HG02884 (cell line): Measurements from ENCODE around the gene PTPRZ1.
A peak's percentile ranks its signal among the peaks of the same experiment; 100 is the strongest.

ENCODE experiments used
- ATAC-seq: cut with Tn5 transposase; IDR thresholded peaks from one replicate; pipeline ENCODE4 v1.9.1; 2021; ENCODE audit warnings: mild to moderate bottlenecking, moderate library complexity; ENCODE audit not compliant: unreplicated experiment

Gene PTPRZ1

DNA sequence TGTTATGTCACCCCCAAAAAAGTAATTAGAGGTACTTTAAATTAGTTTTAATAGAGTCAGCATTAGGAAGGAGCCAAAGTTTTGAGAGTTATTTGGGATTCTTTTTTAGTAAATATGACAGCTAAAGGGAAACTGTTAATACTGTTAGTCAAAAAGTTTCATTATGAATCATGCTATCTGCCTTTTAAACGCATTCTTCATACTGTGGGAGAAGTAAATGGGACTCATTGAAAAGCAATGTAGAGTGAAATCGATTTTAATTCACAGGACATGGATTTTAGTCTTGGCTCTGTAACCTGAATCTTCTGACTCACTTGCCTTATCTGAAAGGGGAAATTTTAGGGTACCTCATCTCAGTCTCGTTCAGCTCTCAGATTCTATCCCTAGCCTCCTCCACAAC is 165.9 kb downstream of the PTPRZ1 start:
- no peak for ATAC-seq

DNA sequence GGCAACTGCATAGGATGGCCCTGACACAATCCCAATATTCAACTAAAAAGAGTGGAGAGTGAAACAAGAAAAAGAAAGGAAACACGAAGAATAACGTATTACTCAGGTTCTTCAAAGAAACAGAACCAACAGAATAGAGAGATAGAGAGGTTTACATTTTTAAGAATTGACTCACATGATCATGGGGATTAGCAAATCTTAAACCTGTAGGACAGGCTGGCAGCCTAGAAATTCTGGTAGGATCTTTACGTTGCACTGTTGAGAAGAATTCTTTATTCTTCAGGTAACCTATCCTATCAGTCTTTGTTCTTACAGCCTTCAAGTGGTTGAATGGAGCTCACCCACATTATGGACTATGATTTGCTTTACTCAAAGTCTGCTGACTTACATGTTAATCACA is 167.2 kb downstream of the PTPRZ1 start:
- no peak for ATAC-seq

DNA sequence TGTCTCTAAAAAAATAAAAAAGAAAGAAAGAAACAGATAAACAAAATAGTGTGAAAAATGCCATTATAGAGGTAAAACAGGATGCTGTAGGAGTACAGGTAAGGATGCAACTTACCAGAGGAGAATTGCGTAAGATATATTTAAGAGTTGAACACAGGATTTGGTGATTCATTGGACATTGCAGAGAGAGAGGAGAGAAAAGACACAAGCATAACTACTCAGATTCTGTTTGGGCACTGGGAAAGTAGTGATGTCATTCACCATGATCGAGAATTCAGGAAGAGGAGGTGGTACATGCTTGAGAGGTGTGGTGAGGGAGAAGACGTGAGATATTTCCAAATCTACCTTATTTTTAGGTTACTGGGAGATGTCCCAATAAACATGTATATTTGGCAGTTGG is 173.4 kb downstream of the PTPRZ1 start:
- ATAC-seq, result no peak

DNA sequence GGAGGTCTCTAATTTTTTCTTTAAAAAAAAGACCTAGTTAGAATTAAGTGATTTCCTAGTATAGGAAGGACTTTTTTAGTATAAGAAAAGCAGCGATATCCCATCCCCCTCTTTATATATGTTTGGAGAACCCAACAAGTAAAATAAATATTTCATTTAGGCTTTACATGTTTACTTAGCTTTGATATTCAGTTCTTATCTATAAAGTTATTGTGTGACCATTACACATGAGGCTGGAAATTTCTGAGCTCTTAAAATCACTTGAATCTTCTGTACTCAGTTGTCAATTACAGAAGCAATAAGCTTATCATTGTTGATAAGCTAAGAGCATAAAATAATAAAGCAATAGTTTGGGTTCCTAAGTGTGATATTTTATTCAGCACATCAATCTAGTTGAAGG is 181.4 kb downstream of the PTPRZ1 start:
- ATAC-seq, result no peak

DNA sequence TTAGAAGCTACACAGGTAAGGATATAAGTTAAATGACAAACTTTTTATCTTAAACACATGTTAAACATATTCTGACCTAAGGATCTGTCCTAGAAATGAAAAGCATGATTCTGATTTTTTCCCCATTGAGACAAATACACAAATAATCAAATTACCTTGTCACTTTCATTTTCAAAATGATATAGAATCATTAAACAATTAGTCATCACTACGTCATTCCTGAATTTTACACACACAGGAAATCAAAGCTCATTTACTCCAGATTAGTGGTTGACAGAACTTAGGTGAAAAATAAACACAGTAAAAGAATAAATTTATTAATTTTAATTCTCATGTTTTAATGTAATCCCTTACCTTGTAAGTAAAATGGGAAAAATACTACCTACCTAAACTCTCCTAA is 182.1 kb downstream of the PTPRZ1 start:
- no peak for ATAC-seq

DNA sequence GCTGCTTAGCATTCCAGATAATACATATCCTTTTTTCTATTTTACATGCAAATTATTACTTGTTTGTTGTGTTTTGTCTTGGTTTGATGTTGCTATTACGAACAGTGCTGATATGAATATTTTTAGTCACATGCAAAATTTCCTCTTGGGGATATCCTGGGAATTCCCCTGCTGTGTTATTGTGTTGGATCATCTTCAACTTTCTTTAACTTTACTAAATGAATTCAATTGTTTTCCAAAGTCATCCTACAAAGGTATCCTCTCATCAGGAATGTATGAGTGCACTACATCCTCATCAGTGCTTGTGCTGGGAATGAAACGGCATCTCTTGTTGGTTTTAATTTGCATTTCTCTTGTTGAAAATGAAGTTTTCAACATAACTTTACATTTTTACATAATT is 184.0 kb downstream of the PTPRZ1 start:
- ATAC-seq, result no peak

DNA sequence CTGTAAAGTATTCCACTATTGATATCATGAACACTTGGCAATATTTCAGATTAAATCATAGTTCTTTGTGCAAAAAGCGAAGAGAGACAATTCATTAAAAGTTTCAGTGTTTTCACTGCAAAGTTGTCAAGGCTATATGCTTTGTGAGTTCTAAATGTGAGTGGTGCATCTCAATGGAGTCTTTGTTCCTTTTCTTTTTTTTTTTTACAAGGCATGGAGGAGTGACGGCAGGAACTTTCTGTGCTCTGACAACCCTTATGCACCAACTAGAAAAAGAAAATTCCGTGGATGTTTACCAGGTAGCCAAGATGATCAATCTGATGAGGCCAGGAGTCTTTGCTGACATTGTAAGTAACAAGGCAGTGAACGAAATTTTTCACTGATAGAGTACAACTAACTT is 186.6 kb downstream of the PTPRZ1 start:
- ATAC-seq, result no peak

DNA sequence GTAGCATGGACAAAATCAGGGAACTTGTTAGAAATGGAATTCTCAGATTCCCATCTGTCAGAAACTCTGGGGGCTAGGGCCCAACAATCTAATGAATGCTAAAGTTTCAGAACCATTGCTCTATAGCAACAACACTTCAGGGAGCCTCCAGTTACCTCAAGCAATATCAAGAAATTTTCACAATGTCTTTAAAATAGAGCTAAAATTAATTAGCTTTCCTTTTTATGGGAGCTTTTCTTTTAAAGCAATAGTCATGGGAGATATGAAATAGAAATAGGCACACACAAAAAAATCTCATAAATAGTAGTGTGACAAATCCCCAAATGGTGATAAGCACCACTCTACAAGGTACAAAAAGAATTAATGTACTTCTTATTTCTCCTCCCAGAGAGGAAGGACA is 190.2 kb downstream of the PTPRZ1 start:
- no peak for ATAC-seq

DNA sequence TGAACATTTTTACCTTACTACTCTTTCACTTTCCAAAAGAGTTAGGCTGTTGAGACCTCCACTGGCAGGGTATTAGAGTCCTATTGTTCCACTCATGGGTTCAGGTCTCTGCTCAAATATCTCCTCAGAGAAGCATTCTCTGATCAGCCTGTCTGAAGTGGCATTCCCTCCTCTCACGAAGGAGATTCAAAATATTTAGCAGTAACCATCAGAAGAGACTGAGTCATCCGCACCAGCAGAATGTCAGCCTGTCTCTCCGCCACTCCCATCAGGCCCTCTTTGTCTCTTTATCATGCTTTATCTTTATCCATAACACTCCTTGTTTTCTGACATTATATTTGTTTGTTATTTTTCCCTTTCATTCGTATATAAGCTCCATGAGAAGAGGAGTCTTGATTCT is 192.0 kb downstream of the PTPRZ1 start:
- ATAC-seq, result no peak

DNA sequence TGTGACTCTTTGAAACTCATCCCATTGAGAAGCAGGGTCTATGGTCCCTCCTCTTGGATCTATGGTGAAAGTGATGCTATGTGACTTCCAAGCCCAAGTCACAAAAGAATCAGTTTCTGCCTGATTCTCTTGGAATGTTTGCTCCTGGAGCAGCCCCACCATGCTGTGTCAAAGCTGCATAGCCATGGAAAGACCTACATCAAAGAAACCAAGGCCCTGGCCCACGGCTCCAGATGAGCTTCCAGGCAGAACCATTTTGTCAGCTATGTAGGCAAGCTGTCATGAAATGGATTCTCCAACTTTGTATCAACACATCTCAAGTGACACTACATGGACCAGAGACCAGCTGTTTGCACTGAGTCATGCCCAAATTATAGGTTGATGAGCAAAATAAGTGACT is 194.1 kb downstream of the PTPRZ1 start:
- no peak for ATAC-seq

DNA sequence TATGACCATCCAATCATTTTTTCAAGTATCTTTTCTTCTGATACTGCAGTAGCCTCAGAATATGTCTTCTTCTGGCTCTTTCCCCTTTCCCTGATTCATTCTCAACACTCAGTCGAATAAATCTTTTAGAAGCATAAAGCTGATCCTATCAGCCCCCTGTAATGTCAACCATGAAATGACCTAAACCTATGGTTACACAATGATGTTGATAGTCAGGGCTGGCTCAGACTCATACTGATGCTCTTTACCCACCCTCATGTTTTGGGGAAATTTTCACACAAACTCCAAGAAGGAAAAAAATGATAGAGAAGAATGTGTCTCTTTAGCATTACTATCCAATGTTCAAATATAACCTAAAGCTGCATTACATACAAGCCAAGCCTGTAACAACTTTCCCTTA is 195.1 kb downstream of the PTPRZ1 start:
- ATAC-seq, result no peak

DNA sequence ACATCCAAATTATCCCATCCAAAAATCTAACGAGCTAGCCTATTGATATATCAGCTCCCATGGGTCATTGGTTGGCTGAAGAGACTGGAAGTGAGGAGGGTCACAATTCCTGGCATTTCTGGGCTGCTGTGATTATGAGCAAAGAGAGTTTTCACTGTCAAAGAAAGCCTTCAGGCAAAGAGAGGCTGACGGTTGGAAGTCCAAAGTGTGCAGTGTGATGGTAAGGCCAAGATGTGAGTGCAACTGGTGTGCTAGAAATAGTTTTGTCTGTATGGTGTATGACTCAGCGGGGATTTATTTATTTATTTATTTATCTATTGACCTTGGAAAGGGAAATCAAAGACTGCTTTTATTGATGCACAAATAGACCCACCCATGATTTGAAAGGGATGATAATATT is 196.0 kb downstream of the PTPRZ1 start:
- ATAC-seq, result no peak

DNA sequence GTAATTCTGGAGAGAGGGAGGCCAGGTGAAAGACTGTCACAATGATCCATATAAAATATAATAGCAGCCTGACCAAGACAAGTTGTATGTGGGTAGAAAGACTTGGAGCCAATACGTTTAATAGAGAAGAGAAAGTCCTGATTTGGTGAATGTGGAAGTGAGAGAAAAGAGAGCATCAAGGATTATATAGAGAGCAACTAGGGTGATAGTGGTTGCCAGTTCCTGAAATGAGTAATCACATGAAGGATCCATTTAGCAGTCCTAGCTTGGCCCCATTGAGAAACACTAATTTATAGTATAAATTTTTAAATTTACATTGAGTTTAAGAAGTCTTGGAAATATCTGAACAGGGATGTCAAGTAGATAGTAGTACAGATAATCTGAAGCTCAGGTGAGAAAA is 197.1 kb downstream of the PTPRZ1 start:
- no peak for ATAC-seq

DNA sequence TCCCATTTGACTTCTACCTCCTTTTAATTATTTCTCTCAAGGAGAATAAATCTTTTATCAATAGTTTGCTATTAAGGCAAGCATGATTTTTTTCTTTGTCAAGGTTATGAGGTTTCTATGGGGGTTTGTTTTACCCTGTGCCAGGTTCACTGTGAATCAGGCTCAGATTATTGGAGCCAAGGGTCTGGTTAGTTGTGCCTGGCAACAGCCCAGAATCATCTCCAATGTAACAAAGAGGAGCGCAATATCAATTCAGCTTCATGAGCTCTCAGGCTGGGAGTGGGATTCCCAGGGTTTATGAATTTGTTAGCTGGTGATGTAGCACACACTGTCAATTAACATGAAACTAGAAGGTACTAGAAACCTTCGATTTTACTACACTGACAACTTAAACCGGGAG is 197.9 kb downstream of the PTPRZ1 start:
- ATAC-seq, result no peak

DNA sequence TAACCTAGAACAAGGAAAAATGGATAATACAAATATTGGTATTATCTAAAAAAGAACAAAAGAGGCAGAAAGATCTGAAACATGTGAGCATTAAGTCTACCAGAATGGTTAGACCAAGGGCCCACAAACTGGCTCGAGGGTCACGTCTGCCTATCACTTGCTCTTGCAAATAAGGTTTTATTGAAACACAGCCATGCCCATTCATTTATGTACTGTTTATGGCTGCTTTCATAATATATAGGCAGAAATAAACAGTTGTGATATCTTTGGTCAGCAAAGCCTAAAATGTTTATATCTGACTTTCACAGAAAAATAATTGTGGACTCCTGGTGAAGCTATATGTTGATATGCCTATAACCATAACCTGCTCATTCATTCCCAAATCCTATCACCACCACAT is 199.3 kb downstream of the PTPRZ1 start:
- ATAC-seq, result no peak

DNA sequence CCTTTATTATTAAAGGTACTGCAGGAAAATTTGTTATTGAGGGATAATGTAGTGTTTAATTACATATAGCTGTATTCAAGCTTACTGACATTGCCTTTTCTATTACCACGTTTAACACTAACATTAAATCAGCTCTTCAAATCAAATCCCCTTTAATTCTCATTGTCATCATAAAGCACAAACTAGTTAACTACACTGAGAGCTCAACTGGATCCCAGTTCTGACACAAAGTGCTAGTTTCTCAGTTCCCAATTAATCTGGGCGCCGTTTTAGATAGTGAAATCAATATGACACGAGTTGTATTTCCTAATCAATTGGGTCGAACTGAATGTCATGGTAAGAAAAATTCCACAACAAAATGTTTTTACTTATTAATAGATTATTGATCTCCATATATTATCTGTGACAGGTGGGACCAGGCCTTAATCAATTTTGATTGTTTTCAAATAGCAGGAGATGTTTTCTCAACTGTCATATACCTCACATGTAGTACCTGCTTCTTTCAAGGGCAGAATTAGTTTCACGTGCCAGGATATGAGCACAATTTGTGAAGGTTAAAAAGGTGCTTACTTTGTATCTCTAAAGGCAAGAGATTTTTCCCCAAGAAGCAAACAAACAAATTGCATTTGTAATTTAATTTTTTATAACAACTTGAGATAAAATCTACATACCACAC is 200.1 kb downstream of the PTPRZ1 start:
- ATAC-seq, result no peak

DNA sequence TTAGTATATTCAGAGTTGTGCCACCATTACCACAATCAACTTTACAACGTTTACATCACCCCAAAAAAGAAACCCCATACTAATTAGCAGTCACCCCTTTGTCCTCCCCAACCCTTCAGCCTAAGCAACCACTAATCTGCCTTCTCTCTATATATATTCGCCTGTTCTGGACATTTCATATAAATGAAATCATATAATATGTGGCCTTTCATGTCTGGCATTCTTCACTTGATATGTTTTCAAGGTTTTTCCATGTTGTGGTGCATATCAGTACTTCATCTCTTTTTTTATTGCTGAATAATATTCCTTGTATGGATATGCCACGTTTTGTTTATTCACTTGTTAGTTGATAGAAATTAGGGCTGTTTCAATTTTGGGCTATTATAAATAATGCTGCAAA is 200.7 kb downstream of the PTPRZ1 start:
- ATAC-seq, result no peak

DNA sequence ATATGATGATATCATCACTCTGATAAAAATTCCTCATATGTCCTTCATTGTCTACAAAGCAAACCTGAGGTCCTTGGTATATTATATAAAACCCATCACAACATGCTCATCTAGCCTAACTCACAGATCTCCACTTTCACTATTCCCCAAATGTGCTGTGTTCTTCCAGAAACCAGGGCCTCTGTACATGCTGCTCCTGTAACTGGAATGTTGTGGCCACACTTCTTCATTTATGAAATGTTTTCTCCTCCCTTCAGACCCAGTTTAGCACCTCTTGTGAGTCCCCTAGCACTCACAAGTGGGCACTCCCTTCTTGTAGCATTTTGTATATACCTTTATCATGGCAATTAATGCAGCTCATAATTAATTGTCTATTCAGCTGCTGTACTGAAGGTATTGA is 209.2 kb downstream of the PTPRZ1 start:
- ATAC-seq, result no peak

DNA sequence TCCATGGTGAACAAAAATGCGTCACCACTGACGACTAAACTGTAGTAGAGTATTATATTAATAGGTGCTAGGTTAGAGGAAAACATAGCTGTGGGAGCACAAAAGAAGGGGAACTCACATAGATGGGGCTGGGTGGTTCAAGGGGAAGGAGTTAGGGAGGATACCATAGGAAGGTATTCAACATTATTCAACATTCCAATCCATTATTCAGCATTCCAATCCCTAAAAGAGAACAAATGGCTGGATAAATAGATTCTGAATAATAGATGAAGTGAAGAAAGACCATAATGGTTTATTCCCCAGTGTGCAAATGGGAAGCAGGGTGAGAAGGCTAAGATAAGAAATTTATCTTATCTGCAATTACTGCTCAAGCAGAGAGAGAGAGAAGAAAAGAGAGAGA is 209.7 kb downstream of the PTPRZ1 start:
- no peak for ATAC-seq

DNA sequence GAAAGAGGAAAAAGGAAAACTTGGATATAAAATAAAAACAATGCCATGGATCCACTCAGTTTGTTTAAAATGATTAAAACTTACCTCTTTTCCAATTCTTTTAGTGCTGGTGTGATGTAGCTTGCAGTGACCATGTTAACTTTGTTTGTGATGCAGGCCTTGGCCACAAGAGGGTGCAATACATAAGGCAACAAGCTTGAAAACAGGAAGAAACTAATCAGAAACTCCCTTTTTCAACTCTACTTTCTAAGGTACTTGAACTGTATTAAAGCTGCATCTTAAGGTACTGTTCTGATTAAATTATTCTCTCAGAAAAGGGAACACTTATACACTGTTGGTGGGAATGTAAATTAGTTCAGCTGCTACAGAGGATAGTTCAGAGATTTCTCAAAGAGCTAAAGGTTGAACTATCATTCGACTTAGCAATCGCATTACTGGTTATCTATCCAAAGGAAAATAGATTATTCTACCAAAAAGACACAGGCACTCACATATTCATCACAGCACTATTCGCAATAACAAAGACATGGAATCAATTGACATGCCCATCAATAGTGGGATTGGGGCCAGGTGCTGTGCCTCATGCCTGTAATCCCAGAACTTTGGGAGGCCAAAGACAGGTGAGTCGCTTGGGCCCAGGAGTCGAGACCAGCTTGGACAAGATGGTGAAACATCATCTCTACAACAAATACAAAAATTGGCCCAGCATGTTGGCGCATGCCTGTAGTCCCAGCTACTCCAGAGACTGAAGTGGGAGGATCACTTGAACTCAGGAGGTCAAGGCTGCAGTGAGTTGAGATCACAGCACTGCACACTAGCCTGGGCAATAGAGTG is 220.2 kb downstream of the PTPRZ1 start:
- peak; percentile 99 for ATAC-seq

DNA sequence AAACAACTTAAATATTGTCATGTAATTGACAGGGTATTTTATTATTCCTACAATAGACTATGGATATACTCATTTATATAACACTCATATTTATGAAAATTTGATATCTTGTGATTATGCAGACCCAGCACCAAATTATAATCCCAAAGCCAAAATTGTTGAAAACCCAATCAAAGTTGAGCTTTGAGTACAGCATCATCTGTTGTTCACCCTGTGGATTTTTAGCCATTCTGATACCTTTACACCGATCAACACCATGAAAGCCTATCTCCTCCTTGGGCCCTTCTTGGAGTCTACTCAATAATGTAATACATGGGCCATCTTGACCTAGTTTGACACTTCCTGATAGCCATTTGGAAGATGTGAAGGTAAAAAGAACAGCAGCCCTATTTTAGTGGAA is 221.6 kb downstream of the PTPRZ1 start:
- ATAC-seq, result no peak

DNA sequence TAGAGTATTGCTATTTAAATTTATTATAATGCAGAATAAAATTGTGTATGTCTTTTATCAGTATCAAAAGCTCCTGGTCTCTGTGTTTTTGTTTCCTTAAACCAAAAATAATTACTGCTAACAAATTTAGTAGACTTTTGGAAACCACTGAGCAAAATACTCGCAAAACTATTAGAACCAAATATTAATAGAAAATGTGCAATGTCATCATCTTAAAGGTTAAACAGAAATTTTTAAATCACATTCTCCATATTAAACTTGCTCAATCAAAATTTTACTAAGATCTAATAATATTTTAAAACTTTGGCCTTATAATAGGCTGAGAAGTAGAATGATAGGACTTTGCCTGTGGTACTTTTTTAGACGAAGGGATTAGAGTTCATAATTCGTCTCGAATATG is 222.7 kb downstream of the PTPRZ1 start:
- ATAC-seq, result no peak

DNA sequence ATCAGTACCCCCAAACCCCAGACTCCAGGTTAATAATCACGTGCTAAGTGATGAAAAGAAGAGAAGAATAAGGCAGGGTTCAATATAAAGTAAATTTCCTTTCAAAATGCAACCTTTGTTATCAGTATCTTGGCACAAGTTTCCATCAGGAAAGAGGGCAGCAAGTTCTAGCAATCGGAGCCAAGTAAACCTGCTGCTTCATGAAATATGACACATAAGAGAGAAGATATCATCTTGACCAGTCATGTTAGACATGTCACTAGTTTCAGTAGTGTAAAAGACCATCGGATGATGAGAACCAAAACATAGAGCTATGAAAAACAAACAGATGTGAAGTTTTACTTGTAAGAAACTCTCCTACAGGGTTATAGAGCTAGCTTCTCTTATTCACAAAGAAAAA is 227.1 kb downstream of the PTPRZ1 start:
- no peak for ATAC-seq
